ENCODE results near the gene LSAMP. TPM values are rescaled to one million over a fixed set of nuclear protein-coding genes. Genes with fewer than 3 reads are reported as not detected.

LSAMP gene
- total and polyA plus RNA-seq, 2 of the 13 experiments (the other 11 are each of a cell fraction or from before 2014, with no cell fraction given), result not detected

- TF ChIP-seq SSRP1 (CRISPR knock-in tag; IDR thresholded peaks at IDR 0.05) (no peak), ZNF570 (CRISPR knock-in tag; IDR thresholded peaks at IDR 0.05; ENCODE audit: borderline replicate concordance) (no peak), YEATS2 (CRISPR knock-in tag; IDR thresholded peaks at IDR 0.05; ENCODE audit: borderline replicate concordance) (no peak), HNF4A (CRISPR knock-in tag; IDR thresholded peaks at IDR 0.05) (peak; percentile 94), CENPX (CRISPR knock-in tag; IDR thresholded peaks at IDR 0.05) (no peak), ZNF691 (CRISPR knock-in tag; IDR thresholded peaks at IDR 0.05; ENCODE audit: borderline replicate concordance, low read depth) (0 out of 2 replicates have a peak, but pooled peaks have one; percentile 8), NFE2 (CRISPR knock-in tag; IDR thresholded peaks at IDR 0.05) (no peak), MZF1 (CRISPR knock-in tag; IDR thresholded peaks at IDR 0.05; ENCODE audit: borderline replicate concordance) (no peak), THAP7 (CRISPR knock-in tag; IDR thresholded peaks at IDR 0.05) (0 out of 2 replicates have a peak, but pooled peaks have one; percentile 19), BRD4 (CRISPR knock-in tag; IDR thresholded peaks at IDR 0.05) (no peak), ZNF383 (CRISPR knock-in tag; IDR thresholded peaks at IDR 0.05; ENCODE audit: borderline replicate concordance) (no peak), SAFB2 (CRISPR knock-in tag; IDR thresholded peaks at IDR 0.05; ENCODE audit: borderline replicate concordance, low read depth) (no peak), TP53 (CRISPR knock-in tag; conservative IDR thresholded peaks at IDR 0.05) (no peak), IRF1 (CRISPR knock-in tag; IDR thresholded peaks at IDR 0.05; ENCODE audit: low read depth) (no peak), NCOA1 (CRISPR knock-in tag; IDR thresholded peaks at IDR 0.05) (no peak), ZNF576 (CRISPR knock-in tag; IDR thresholded peaks at IDR 0.05) (no peak), ZFP82 (CRISPR knock-in tag; IDR thresholded peaks at IDR 0.05; ENCODE audit: borderline replicate concordance) (0 out of 2 replicates have a peak, but pooled peaks have one; percentile 9), MIER2 (CRISPR knock-in tag; IDR thresholded peaks at IDR 0.05) (0 out of 2 replicates have a peak, but pooled peaks have one; percentile 15), BHLHE40 (IDR thresholded peaks at IDR 0.05; ENCODE audit: low read length) (no peak), ZZZ3 (CRISPR knock-in tag; IDR thresholded peaks at IDR 0.05; ENCODE audit: borderline replicate concordance) (no peak), HNRNPLL (IDR thresholded peaks at IDR 0.05; ENCODE audit: low read depth, low read length, poor library complexity, severe bottlenecking) (no peak), ZNF343 (CRISPR knock-in tag; IDR thresholded peaks at IDR 0.05) (no peak), NFE2L1 (CRISPR knock-in tag; IDR thresholded peaks at IDR 0.05; ENCODE audit: borderline replicate concordance) (no peak), CSRNP2 (CRISPR knock-in tag; conservative IDR thresholded peaks at IDR 0.05; ENCODE audit: low read depth) (no peak), ARNT (IDR thresholded peaks at IDR 0.05) (no peak), TBX3 (IDR thresholded peaks at IDR 0.05; ENCODE audit: borderline replicate concordance) (no peak), NFKBIZ (CRISPR knock-in tag; IDR thresholded peaks at IDR 0.05) (no peak)
These were observed 652.9 kb downstream of the LSAMP start (continued) for GRCh38 chr3:115792206-115792955.

All from HepG2 (cell line).